GM12878 (cell line): ENCODE measurements around the gene SLC25A26.

Source experiments
- CEBPB ChIP-seq, 2 experiments: fragments of 150-350 bp in 1 of 2; IDR thresholded peaks; 2 replicates each; pipeline ENCODE4 v1.6.1; 2012 to 2014; ENCODE audit warnings: low read depth in 2 of 2, low read length in 2 of 2, borderline replicate concordance in 1 of 2, inconsistent platforms in 1 of 2
- POLR2A ChIP-seq: IDR thresholded peaks from 2 replicates; pipeline ENCODE4 v1.6.1; 2011; ENCODE audit warnings: low read depth, mild to moderate bottlenecking, low read length
- RAD21 ChIP-seq: IDR thresholded peaks from 2 replicates; pipeline ENCODE4 v1.6.1; 2011; ENCODE audit warnings: mild to moderate bottlenecking, low read depth, low read length, moderate library complexity; ENCODE audit not compliant: insufficient read depth

GRCh38 chr3:66242788-66243464, 22.1 kb downstream of the SLC25A26 start:
- TF ChIP-seq RAD21 (no peak), CEBPB (IDR thresholded peaks at IDR 0.05; ENCODE audit: borderline replicate concordance in 1 of 2, low read depth in 2 of 2, low read length in 2 of 2) (no peak), POLR2A (no peak)
